Measurements from ENCODE around the gene TMEM201.
A peak's percentile ranks its signal among the peaks of the same experiment; 100 is the strongest.

TMEM201 gene

DNA sequence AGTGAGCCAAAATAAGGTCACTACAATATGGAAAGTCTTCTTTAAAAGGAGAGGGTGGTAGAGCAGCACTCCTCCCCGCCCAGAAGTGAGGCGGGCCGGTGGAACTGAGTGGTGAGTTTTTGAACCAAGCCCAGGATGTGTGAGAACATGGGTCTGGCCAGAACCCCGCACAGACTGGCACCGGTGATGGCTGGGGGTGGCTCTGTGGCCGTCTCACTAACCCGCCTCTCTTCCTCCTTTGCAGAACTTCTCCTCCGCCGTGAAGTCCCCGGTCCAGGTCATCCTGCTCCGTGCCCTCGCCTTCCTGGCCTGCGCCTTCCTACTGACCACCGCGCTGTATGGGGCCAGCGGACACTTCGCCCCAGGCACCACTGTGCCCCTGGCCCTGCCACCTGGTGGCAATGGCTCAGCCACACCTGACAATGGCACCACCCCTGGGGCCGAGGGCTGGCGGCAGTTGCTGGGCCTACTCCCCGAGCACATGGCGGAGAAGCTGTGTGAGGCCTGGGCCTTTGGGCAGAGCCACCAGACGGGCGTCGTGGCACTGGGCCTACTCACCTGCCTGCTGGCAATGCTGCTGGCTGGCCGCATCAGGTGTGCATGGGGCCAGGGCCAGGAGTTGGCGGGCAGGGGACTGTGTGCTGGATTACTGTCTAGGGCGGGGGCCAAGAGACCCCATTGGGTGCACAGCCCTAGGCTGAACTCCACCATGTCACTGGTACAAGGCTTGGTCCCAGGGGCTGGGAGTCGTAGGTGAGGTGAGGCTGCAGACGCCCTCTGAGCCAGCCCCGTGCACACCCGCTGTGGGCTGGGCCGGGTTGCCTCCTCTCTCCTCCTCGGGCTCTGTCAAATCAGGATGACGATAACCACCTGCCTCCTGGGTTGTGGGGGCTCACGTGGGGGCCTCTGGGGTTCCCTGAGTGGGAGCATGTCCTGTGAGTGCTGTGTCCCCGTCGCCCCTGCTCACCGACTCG lies 12.4 kb downstream of the TMEM201 start:
- DNase-seq, result no peak

DNA sequence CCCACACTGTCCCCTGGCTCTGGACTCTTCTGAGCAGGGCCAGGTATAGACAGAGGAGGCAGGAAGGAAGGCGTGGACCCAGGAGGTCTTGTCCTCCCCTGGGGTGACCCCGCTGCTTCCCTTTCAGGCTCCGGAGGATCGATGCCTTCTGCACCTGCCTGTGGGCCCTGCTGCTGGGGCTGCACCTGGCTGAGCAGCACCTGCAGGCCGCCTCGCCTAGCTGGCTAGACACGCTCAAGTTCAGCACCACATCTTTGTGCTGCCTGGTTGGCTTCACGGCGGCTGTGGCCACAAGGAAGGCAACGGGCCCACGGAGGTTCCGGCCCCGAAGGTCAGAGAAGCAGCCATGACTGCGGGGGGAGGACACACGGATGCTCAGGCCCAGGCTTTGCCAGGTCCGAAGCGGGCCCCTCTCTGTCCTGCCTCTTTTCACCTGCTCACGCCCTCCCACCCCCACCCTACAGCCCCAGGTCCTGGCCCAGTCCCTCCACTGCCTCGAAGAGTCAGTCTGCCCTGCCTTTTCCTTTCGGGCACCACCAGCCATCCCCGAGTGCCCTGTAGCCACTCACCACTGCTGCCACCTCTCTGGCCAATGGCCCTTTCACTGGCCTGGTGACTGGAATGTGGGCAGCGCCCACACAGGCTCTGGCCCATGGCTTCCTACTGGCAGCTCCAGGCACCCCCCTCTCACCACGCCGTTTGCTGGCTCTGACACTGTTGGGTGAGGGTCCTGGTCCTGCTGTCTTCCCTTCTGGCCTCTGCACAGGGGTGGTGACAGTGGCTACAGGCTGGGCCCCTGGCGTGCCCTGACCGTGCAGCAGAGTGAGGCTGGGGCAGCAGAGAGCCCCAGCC lies 13.5 kb downstream of the TMEM201 start:
- DNase-seq, result no peak

DNA sequence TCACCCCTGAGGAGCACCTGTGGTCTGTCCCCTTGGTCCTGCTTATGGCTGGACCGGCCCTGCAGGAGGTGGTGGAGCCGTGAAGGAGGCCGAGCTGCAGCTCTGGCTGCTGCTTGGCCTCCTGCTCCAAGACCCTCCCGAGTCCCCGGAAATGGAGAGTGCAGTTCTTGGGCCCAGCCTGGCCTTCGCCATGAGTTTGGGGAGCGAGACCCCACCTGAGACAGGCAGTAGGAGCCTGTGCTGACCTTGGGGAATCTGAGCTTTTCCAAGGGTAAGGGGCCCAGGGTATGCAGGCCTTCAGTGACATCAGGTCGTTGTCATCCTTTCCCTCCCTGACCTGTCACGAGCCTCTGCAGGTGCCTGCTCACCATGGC lies 14.1 kb downstream of the TMEM201 start:
- no peak for DNase-seq

DNA sequence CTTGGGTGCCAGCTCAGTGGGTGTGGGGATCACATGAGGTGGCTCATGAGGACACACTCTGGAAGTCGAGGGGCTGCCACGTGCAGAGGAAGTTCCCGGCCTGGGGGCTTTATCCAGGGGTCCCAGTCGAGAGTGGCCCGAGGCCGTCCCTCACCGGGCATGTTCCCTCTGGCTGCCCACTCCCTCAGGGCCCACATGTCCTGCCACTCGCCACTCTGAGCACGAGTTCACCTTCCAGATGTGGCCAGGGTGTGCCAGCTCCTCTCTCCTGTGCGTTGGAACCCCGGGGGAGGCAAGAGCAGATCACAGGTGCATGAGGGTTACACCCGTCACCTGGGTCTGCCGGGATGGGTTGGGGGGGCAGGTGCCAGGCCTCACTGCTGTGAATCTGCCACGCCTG lies 14.6 kb downstream of the TMEM201 start:
- no peak for DNase-seq

DNA sequence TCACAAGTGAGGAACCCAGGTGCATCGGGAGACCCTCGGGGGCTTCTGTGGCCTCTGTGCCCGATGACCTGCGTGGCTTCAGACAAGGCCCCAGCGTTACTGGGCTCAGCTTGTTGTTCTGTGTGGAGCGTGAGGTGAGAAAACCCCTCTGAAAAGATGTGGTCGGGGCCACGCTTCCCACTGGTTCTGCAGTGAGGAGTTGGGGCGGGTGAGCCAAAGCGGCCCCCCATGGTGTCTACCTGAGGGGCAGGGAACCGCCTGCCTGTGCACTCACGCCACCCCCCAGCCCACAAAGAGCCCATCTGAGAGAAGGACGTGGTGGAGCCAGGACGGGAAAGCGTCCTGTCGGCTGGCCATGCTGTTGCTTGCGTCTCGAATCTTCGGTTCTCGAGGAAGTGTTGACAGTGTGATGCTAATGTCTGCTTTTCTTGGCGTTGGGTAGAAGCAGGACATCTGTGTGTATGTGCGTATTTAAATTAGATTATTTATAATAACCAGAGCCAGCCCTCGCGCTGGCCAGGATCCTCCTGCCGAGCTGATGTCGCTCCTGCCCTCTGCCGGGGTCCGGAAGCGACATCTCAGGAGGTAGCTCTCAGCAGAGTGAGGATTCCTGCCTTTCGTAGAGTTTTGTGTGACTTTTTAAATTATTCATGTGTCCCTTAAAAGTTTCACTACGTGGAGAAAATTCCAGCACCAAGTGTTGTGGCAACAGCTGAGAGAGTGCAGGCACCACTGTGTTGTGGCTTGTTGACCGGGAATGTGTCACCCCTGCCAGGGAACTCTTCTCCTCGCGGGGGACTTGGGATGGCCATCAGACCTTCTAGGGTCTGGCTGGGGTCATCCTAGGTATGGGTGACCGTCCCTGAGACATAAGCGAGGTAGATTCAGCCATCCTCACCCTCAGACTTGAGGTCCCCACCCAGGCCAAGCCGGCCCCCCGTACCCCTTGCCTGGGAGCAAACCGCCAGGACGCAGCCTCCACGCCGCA lies 15.3 kb downstream of the TMEM201 start:
- DNase-seq, result peak; percentile 13

DNA sequence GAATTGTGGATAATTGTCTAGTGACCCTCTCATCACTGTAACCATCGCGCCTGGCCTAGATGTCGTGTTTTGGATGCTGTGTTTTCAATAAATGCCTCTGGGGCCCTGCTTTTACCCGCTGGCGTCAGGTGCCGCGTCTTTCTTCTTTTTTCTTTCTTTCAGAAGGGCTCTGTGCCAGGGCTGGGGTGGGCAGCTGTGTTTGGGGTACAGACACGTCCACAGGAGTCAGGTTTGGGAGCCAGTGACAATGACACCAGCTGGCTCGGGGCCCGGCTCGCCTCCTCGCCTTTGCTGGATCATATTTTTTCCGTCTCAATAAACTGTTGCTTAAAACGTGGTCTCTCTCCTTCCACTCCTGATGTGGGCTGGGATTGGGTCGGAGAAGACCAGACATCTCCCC lies 16.1 kb downstream of the TMEM201 start:
- DNase-seq, result no peak

DNA sequence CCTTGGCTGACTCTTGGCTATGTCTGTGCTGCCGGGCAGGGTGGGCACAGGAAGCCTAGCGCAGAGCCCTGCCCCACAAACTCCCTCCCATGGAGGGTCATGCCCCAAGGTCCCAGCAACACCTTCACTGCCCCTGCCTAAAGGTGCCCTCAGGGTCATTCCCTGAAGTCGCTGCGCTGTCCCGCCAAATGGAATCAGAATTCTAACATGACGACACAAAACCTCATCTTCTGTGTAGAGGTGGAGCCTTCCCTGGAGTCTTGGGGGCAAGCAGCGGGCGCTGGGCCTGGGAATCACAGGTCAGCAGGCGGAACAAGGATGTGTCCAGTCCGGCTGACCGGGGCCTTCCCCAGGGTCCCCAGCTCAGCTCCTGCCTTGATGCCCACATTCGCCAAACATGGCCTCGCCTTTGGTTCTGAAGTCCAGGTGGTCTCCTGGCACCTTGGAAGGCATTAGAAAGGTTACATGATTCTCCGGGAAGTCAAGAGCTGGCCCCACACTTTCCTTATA lies 17.3 kb downstream of the TMEM201 start:
- no peak for DNase-seq

DNA sequence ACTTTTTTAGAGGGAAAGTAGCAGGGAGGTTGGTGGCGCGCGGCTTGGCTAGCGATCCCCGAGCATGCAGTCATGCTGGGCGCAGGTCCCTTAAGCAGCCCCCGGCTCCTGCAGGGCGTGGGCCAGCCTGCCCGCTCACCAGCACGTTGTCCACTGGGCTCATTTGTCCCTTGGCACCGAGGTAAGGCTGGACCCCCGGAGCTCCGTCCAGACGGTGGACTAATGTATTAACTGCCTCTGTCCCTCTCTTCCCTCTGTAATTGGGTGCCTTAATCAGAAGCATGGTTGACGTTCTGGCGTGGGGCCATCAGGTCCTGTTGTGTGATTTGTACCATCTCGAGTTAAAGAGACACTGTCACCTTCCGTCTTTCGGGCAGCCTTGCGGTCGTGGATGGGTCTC lies 17.7 kb downstream of the TMEM201 start:
- no peak for DNase-seq

DNA sequence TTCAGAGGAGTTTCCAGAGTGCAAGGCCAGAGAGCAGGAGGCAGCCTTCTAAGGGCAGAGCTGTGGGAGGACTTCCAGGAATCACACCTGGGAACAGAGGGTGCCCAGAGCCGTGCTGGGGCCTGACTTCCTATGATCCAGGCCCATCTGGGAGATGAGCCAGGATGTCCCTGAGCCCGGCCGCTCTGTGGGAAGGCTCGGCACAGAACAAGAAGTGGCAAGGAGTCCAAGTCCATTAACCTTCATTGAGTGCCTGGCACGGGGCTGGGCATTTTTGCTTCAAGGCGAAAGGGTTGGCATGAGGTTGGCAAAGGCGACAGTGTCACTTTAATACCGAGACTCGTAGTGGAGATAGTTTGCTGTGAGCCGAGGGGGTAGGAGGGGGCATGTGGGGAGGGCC lies 18.2 kb downstream of the TMEM201 start:
- DNase-seq, result no peak

DNA sequence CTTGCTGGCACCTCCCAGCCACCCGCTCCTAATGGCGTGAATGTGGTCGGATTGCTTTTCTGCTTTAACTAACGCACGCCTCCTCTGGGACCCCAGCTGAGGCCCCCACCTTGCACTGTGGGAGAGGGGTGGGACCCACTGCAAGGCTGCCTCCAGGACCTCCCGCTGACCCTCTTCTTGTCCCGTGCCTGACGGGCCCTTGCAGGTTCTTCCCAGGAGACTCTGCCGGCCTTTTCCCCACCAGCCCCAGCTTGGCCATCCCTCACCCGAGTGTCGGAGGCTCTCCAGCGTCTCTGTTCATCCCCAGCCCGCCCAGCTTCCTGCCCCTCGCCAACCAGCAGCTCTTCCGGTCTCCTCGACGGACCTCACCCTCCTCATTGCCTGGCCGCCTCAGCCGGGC lies 18.6 kb downstream of the TMEM201 start:
- no peak for DNase-seq

DNA sequence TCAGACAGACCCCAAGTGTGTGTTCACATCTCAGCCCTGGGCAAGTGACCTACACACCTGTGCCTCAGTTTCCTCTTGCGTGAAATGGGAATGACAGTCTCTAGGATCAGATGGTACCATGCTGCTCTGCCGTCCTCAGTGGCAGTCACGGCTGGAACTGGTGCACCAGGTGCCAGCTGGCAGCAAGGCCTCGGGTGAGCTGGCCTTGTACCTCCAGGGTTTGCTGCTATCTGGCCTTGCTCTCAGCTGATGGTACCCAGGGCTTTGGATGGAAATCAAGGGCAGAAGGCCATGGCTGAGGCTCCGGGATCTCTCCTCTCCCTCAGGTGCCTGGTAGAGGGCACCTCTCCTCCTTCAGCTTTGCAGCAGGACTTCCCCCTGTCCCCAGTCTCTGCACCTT lies 21.3 kb downstream of the TMEM201 start:
- DNase-seq, result no peak

DNA sequence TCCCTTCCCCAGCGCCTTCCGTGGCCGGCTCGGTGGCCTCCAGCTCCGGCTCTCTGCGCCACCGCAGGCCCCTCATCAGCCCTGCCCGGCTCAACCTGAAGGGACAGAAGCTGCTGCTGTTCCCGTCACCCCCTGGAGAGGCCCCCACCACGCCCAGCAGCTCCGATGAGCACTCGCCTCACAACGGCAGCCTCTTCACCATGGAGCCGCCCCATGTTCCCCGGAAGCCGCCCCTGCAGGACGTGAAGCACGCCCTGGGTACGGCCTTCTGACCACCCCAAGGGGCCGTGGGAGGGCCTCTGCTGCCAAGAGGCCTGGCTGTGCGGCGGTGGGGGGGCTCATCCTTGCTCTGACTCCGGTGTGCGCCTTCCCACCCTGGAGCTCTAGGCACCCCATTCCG lies 21.8 kb downstream of the TMEM201 start:
- DNase-seq, result no peak

DNA sequence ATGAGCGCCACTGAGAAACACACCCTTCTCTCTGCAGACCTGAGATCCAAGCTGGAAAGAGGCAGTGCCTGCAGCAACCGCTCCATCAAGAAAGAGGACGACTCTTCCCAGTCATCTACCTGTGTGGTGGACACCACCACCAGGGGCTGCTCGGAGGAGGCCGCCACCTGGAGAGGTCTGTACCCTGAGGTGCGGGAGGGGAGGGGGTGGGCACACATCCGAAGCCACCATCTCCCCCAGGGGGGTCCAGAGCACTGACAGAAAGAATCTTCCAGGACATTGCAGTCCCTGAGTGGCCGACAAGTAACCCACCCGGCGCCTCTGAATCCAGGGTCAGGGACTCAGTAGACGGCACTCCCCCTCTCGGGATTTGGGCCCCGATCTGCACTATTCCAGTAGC lies 23.0 kb downstream of the TMEM201 start:
- DNase-seq, result no peak

DNA sequence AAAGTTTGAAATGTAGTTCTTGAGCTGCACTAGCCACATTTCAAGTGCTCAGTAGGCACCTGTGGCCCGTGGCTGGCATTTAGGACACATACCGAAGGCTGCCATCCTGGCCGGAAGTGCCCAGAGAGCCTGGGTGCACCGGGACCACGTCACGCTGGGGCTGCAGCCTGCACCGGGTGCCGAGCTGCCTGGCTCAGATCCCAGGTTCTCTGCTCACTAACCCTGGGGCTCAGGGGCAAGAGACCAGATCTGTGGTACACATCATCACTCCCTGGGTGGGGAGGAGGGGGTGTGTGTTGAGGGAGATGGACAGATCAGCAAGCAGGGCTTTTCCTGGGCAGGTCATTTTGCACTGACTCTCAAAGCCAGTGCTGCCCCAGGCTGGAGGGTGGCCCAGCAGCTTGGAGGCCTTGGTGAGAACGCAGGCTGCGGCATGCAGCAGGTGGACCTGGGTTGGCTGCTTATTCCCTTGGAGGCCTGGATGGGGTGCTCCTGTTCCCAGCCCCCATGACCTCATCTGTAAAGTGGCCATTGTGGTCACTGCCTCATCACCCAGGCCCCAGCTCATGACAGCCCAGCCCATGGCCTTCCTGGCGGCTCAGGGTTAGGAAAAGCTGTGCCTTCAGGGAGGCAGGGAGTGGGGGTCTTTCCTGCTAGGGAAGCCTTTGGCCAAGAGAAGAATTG lies 23.6 kb downstream of the TMEM201 start:
- no peak for DNase-seq

DNA sequence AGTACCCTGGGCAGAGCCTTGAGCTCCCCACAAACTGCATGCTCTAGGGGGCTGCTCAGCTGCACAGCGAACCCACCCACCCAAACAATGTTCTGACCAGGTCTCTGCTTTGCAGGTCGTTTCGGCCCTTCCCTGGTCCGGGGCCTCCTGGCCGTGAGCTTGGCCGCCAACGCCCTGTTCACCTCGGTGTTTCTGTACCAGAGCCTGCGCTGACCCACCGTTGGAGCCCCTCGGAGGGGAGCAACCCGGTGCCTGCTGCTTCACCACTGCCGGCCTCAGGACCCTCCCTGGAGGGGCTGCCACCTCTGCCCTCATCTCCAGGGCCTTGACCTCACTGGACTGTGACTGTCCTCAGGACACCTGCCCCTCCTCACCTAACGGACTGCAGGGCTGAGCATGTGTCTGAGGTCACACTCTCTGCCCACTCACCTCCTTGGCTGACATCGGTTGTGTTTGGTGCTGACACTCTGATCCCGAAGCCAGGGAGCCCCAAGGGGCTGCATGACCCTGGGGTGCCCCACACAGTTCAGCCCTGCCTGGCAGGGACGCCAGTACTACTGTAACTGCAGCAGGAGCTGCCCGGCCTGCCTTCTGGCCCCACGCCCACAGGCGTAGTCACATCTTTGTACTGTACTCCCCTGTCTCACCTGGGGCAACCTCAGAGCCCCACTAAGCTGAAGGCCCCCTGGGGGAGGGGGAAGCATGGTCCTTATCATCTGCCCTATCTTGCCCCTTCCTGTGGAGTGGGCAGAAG lies 24.3 kb downstream of the TMEM201 start:
- DNase-seq, result no peak

DNA sequence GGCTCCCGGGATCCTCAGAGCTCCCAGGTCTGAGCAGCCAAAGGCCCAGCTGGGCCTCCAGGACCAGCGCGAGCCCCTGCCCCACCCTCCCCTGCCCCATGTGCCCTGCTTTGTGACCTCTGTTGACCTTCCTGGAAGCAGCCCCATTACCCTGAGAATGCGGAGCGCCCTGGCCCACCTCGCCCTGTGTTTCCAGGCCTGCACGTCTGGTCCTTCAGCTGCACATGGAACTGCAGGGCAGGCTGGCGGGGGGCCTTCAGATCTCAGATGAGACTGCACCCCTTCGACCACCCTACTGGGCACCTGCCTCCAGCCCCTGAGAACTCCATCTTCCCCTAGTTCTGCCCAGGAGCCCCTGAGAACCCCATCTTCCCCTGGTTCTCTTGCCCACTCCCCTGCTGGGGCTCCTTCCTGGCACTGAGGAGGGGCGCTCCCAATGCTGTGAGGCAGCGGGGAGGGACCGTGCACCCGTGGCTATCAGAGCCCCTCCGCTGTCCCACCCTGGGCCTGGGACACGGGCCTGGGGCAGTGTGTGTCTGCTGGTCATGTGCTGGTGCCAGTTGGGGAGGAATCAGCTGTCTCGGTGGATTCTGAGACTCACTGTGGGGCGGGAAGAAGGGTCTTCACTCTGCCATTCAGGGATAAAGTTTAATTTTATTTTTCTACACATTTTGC lies 25.1 kb downstream of the TMEM201 start:
- no peak for DNase-seq

DNA sequence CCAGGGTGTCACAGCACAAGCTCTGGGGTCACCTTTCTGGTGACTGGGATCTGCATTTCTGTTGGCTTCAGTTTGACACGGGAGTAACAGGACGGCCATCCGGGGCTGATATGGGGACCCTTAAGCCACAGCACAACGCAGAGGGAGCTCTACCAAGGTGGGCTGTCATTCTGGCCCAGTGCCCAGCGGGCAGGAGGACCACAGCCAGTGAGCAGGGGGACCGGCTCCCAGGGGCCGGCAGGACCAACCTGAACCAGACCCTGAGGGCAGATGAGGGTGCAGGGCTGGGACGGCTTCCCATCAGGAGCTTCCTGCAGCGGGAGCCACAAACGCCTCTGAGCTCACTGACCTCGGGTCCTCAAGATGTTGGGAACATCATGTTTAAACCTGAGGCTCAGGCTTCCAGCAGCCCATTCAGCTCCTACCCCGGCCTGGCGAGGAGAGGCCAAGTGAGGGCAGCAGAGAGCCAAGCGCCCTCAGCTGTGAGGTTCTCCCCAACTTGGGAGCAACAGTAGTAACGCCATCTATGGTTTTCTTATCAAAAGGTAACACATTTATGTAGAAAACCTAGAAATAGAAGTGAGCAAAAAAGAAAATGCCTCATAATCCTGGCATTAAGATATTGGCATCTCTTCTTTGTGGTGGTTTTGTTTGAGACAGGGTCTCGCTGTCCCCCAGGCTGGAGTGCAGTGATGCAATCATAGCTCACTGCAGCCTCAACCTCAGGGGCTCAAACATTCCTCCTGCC lies 26.8 kb downstream of the TMEM201 start:
- DNase-seq, result no peak

DNA sequence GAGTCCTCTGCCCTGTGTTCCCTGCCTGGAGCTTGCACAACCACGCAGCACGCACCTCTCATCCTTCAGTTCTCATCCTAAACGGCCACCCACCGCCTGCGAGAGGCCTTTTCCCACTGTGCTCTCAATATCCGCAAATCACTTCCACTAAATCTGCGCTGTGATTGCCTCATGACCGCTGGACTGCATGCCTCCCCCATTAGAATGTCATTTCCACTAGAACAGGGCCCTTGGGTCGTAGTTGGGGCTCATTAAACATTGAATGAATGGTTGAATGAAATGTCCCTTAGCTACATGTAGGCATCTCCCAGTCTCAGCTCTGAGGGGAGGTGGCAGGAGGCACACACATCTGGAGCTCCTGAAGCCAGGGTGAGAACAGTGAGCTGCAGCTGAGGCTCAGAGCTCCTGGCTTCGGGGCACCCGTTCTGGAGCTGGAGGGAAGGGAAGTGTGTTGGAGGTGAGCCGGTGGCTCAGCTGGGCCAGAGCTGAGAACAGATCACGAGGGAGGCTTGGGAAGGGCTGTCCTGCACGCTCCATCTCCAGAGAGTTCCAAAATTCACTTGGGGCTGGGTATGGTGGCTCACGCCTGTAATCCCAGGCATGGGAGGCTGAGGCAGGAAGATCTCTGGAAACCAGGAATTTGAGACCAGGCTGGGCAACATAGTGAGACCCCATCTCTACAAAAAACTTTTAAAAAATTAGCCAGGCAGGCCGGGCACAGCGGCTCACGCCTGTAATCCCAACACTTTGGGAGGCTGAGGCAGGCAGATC lies 30.4 kb downstream of the TMEM201 start:
- no peak for DNase-seq

DNA sequence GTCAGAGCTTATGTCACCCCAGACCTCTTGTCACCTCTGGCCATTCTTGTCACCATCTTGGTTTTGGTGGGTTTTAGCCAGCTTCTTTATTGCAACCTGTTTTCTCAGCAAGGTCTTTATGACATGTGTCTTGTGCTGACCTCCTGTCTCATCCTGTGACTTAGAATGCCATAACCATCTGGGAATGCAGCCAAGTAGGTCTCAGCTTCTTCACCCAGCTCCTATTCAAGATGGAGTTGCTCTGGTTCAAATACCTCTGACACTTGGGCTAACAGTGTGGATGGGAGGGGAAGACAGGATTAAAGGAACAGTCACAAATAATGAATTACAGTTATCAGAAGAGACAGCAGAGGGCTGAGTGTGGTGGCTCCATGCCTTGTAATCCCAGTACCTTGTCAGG lies 32.3 kb downstream of the TMEM201 start:
- no peak for DNase-seq

Data from NCI-H1694 (cell line).